ENCODE results near the gene SLC6A5.

GRCh38 chr11:20563866-20564265, 35.5 kb upstream of the SLC6A5 start:
- TF ChIP-seq CTCF (IDR thresholded peaks at IDR 0.05; ENCODE audit: control extremely low read depth in 1 of 3, insufficient read depth in 1 of 3, low read depth in 1 of 3, low read length in 3 of 3), result no peak
- TF ChIP-seq POLR2A (IDR thresholded peaks at IDR 0.05; ENCODE audit: control extremely low read depth in 1 of 2, low read depth in 2 of 2, low read length in 2 of 2), result no peak
- no peak for TF ChIP-seq SIN3A (conservative IDR thresholded peaks at IDR 0.05 in 1 of 2, IDR thresholded peaks at IDR 0.05 in 1 of 2; ENCODE audit: low read depth in 1 of 2, low read length in 2 of 2)
- TF ChIP-seq SUZ12 (IDR thresholded peaks at IDR 0.05; ENCODE audit: low read length), result no peak
- no peak for TF ChIP-seq HDAC2 (IDR thresholded peaks at IDR 0.05; ENCODE audit: borderline replicate concordance in 1 of 2, low read depth in 2 of 2, low read length in 2 of 2)
- TF ChIP-seq MAFK (IDR thresholded peaks at IDR 0.05; ENCODE audit: low read depth, low read length), result no peak
- TF ChIP-seq POLR2AphosphoS5 (IDR thresholded peaks at IDR 0.05; ENCODE audit: low read depth, low read length), result no peak
